HG02588 (cell line): ENCODE results near the gene RGS5.

ENCODE experiments used
- ATAC-seq: cut with Tn5 transposase; IDR thresholded peaks from one replicate; pipeline ENCODE4 v1.9.1; 2021; ENCODE audit warnings: mild to moderate bottlenecking, moderate library complexity; ENCODE audit not compliant: unreplicated experiment

Gene RGS5

GRCh38 chr1:163147019-163147418, 55.7 kb downstream of the RGS5 start:
- no peak for ATAC-seq

- no peak for ATAC-seq
Measured at GRCh38 chr1:163145435-163145834, 57.3 kb downstream of the RGS5 start.

- no peak for ATAC-seq
Measured at GRCh38 chr1:163144418-163144817, 58.3 kb downstream of the RGS5 start.

GRCh38 chr1:163142152-163142551, 60.6 kb downstream of the RGS5 start:
- no peak for ATAC-seq

- no peak for ATAC-seq
Measured at GRCh38 chr1:163141556-163141955, 61.2 kb downstream of the RGS5 start.

GRCh38 chr1:163137556-163138265, 65.0 kb downstream of the RGS5 start:
- no peak for ATAC-seq

GRCh38 chr1:163131981-163132380, 70.7 kb downstream of the RGS5 start:
- ATAC-seq: no peak

GRCh38 chr1:163130225-163130856, 72.4 kb downstream of the RGS5 start:
- no peak for ATAC-seq

- ATAC-seq: no peak
Measured at GRCh38 chr1:163128282-163128681, 74.4 kb downstream of the RGS5 start.

GRCh38 chr1:163124812-163125211, 77.9 kb downstream of the RGS5 start:
- ATAC-seq: no peak

- no peak for ATAC-seq
Measured at GRCh38 chr1:163120372-163120771, 82.3 kb downstream of the RGS5 start.

- no peak for ATAC-seq
Measured at GRCh38 chr1:163119707-163120106, 83.0 kb downstream of the RGS5 start.

- no peak for ATAC-seq
Measured at GRCh38 chr1:163115887-163116286, 86.8 kb downstream of the RGS5 start.

GRCh38 chr1:163107655-163108054, 95.1 kb downstream of the RGS5 start:
- no peak for ATAC-seq

GRCh38 chr1:163106364-163106987, 96.2 kb downstream of the RGS5 start:
- ATAC-seq: no peak

GRCh38 chr1:163104385-163105099, 98.2 kb downstream of the RGS5 start:
- ATAC-seq: no peak

GRCh38 chr1:163102590-163102989, 100.1 kb downstream of the RGS5 start:
- no peak for ATAC-seq

GRCh38 chr1:163095213-163095612, 107.5 kb downstream of the RGS5 start:
- ATAC-seq: no peak

GRCh38 chr1:163094589-163094988, 108.1 kb downstream of the RGS5 start:
- ATAC-seq: no peak

- ATAC-seq: no peak
Measured at GRCh38 chr1:163094182-163094581, 108.5 kb downstream of the RGS5 start.

- ATAC-seq: no peak
Measured at GRCh38 chr1:163093579-163093978, 109.1 kb downstream of the RGS5 start.

GRCh38 chr1:163093169-163093568, 109.5 kb downstream of the RGS5 start:
- ATAC-seq: no peak
